Activated CD4-positive, alpha-beta T cell treated with anti-CD3 and anti-CD28 coated beads for 4 hours (primary cell): ENCODE data around the gene FERMT1.
"Not testable (repeated sequence)": the region's sequence is repeated elsewhere in the genome, so short reads cannot be mapped to it uniquely, and the experiment has no call there.

ENCODE experiments used
- DNase-seq, 2 donors: peaks; one replicate each; pipeline ENCODE4 v3.0.0-alpha.2; 2020

Gene FERMT1

DNA sequence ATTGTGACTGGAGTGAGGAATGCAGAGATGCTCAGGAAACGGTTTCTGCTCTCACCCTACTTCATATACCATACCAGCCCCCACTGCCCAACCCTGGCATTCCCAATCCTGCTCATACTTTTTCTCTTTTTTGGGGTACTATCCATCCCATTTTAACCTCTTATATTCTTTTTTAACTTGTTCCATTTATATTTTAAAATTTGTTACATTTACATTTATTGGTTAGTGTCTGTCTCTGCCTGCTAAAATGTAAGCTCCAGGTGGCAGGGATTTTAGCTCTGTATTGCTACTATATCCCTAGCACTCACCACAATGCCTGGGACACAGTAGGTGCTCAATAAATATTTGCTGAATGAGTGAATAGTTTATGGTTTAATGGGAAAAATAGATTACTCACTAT, 8.1 kb downstream of the FERMT1 start:
- no peak for DNase-seq

DNA sequence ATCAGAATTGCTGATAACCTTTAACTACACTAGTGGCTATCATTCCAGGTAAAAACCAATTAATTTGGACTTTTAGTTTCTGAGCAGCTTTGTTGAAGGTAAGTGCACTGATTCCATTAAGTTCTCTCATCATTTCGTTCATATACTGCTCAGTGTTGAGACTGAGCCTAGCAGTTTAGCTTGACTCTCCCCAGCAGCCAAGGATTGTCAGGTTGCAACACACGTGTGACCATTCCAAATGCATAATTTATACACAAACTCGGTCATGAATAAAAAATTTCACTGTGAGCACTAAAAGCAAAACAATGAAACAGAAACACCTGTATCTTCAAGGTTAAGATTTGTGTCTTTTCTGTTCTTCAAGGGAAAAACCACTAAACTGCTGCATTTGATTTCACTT, 8.9 kb downstream of the FERMT1 start:
- no peak for DNase-seq

DNA sequence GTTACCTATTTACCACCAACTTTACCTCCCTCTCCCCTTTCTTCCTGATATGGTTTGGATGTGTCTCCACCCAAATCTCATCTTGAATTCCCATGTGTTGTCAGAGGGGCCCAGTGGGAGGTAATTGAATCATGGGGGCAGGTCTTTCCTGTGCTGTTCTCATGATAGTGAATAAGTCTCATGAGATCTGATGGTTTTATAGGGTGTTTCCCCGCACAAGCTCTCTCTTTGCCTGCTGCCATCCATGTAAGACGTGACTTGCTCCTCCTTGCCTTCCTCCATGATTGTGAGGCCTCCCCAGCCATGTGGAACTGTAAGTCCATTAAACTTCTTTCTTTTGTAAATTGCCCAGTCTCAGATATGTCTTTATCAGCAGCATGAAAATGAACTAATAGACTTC, 9.9 kb downstream of the FERMT1 start:
- not testable (repeated sequence) for DNase-seq

DNA sequence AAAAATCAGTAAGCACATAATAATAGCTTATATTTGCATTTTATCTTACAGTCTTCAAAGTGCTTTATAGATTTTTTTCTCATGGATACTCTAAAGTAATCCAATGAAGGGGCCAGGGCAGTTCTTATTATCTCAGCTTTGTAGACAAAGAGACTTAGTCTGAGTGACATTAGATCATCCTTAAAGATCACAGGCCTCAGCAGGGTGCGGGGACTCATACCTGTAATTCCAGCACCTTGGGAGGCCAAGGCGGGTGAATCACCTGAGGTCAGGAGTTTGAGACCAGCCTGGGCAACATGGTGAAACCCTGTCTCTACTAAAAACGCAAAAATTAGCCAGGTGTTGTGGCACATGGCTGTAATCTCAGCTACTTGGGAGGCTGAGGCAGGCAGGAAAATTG, 14.5 kb downstream of the FERMT1 start:
- no peak for DNase-seq

DNA sequence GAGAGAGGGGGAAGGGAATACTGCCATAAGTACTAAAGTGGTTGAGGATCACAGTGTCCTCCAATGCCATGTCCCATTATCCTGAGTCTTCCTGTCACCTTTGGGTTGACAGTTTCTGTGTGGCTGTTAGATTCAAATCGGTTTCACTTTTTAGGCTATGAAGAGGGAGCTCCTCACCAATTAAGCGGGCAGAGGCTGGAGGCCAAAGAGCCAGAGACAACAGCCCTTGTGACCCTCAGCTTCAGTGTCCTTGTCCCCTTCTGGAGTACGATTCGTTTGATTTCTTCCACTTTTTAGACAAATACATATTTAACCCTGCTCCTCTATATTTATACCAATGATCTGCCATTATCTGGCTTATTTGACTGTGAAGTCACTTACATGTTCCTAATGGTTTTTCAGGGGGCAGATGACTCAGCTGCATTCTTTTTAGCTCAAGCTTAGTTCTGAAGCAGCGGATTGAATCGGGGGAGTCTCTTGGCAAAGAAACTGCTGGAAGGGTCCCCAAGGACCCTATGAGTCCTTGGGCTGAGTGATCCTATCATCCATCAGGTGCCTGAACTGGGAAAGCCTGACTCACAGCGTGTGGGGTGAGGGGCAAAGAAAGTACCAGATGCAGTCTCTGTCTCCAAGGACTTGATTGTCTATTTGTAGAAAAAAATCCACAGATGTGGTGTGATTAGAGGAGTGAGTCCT, 18.2 kb downstream of the FERMT1 start:
- DNase-seq, result no peak

DNA sequence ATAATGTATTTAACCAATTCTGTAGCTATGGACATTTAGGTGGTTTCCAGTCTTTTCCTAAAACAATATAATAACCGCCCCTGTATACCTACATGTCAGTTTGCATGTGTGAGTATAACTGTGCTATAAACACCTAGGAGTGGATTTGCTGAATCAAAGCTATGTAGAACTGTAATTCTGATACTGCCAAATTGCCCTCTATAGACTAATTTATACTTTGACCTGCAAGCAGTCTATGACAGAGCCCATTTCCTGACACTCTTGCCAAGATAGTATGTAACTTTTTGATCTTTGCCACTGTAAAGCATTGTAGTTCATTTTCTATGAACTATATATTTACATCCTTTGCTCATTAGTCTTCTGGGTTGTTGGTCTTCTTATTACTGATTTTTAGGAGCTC, 19.5 kb downstream of the FERMT1 start:
- DNase-seq, result no peak

DNA sequence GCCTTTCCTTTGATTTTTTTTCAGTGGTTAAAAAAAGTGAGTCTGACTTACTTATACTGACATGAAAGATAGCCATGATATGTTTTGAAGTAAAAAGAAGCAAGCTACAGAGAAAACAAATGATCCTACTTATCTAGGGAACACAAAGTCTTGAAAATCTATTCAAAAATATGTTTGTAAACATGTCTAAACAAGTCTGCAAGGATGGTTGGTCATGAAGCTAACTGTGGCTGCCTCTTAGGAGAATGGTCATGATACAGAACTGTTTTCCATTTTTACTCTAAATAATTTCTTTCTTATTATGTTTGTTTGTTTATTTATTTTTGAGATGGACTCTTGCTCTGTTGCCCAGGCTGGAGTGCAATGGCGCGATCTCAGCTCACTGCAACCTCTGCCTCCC, 21.5 kb downstream of the FERMT1 start:
- DNase-seq, result no peak

DNA sequence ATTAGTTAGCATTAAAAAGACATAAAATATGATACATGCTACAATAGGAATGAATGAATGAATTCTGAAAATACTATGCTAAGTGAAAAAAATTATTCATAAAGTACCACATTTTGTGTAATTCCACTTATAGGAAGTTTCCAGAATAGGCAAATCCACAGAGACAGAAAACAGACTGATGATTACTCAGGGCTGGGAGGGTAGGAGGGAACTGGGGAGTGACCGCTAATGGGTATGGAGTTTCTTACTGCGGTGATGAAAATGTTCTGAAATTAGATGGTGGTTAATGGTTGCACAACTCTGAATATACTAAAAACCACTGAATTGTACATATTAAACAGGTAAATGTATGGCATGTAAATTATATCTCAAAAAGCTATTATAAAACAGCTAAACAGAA, 22.6 kb downstream of the FERMT1 start:
- no peak for DNase-seq

DNA sequence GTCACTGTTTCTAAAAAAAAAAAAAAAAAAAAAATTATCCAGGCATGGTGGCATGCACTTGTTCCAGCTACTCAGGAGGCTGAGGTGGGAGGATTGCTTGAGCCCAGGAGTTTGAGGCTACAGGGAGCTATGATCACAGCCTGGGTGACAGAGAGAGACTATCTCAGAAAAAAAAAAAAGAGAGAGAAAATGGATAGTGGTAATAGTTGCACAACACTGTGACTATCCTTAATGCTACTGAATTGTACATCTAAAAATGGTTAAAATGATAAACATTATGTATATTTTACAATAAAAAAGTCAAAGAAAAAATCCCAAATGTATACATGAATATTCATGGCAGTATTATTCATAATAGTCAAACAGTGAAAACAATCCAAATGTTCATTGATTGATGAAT, 23.0 kb downstream of the FERMT1 start:
- no peak for DNase-seq

DNA sequence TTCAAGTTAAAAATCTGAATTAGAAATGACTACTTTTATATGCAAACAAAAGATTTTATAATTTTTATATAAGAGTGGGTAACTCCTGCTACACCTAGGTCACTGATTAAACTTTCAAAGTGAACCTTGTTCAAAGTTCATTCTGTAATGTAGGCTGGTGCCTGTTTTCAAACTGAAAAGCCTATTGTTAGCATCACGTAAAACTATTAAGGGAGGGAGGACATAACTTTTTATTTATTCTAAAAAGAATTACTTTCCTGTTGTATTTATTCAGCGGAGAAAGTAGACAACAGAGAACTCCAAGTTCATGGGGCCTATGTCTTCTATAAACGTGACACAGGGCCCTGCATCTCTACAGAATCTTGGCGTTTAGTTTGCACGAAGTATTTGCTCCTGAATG, 27.4 kb downstream of the FERMT1 start:
- no peak for DNase-seq

DNA sequence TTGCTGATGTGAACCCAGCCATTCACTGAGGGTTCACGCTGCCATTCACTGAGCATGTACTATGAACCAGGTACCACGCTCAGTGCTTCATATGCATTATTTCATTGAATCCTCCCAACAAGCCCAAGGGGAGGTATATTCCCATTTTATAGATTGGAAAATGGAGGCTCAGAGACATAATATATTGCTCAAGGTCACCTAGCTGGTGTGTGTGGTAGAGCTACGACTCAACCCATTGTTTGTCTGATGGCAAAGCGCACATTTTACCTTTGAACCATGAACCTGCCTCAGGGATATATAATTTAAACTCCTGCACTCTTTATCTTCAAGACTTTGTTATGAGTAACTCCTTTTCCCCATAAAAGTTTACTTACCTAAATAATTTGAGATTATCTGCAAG, 28.3 kb downstream of the FERMT1 start:
- DNase-seq, result no peak

DNA sequence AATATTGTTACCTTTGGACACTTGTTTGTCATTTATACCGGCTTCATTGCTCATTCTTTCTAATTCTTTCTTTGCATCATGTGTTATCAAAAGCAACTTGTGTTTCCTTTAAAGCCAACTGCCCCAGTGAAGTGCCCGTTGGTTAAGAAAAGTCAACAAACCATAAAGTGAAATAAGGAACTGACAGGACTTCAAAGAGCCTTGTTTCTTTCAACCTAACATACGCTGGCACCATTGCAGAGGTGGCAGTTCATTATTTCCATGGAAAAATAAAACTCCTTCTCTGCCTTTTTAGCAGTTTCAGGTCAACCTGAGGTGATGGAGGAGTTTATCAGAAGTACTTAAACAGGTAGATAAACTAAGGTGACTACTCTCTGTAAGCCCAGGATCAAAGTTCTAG, 28.8 kb downstream of the FERMT1 start:
- no peak for DNase-seq

DNA sequence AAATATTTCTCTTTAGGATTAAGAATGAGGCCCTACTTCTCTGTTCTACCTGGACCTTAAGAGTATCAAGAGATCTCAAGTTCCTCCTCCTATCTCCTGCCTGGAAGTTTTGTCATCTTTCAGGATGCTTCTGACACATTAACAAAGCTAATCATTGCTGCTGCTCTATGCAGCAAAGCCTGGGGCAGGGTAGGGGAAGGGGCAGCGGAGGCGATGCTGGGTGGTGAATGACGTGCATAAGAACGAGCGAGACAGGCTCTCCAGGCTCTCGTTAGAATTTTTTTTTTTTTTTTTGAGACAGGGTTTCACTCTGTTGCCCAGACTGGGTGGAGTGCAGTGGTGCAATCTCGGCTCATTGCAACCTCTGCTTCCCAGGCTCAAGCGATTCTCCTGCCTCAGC, 31.2 kb downstream of the FERMT1 start:
- DNase-seq, result no peak

DNA sequence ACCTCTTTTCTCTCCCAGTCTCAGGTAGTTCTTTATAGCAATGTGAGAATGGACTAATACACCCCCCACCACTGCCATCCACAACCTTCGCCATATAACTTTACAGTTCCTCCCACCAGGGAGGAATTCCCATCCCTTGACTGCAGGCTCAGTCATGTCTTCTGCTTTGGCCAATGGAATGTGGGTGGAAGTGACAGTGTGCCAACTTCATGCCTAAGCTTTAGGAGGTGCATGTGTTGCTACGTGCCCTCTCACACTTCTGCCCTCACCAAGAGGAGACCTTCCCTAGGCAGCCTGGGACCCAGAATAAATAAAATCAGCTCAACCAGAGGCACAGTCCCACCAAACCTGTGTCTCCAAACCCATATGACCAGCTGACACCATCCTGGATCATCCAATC, 36.0 kb downstream of the FERMT1 start:
- no peak for DNase-seq

DNA sequence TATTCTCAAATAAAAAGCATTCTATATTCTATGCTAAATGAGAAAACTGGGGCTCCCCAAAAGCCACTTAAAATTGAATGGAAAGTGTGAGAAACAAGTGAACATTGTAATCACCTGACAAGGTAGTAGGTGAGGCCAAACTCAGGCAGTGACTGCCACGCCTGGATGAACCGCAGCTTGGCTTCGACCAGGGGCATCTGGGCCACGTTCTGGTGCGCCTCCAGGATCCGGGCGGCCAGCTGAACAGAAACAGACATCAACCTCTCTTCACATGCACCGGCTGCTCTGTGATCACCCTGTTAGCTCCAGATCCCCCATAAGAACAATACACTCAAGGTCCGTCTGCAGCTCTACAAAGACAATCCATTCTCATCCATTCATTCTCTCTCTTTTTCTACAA, 38.9 kb downstream of the FERMT1 start:
- no peak for DNase-seq

DNA sequence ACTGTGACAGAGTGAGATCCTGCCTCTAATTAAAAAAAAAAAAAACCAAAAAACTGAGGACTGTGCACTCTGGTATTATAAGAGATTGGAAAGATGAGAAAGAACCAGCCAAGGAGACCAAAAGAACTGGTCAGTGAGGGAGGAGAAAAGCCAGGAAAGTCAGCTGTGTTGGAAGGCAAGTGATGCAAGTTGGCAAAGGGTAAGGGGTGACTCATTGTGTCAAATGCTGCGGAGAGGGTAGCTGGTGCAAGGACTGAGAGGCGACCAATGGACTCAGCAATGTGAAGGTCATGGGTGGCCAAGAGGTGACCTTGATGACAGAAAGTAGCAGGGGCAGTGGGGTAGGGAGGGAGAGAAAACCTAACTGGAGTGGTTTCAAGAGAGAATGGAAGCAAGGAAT, 41.6 kb downstream of the FERMT1 start:
- no peak for DNase-seq

DNA sequence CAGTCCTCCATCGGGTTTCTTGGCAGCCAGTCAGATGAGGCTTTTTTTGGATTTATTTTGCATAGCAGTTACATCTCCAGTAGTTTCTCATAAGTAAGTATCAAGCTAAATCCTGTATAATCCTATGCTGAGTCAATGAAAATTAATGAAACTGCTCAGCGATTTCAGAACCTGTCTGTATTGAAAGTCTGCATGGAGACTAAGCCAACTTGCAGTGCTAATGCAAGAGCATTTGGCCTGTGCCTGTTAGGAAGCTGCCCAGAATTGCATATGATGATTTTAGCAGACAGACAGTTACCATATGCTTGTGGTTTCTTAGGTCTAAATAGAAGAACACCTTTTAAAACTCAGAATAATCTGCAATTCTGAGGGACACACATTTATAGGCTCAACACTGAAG, 43.8 kb downstream of the FERMT1 start:
- no peak for DNase-seq

DNA sequence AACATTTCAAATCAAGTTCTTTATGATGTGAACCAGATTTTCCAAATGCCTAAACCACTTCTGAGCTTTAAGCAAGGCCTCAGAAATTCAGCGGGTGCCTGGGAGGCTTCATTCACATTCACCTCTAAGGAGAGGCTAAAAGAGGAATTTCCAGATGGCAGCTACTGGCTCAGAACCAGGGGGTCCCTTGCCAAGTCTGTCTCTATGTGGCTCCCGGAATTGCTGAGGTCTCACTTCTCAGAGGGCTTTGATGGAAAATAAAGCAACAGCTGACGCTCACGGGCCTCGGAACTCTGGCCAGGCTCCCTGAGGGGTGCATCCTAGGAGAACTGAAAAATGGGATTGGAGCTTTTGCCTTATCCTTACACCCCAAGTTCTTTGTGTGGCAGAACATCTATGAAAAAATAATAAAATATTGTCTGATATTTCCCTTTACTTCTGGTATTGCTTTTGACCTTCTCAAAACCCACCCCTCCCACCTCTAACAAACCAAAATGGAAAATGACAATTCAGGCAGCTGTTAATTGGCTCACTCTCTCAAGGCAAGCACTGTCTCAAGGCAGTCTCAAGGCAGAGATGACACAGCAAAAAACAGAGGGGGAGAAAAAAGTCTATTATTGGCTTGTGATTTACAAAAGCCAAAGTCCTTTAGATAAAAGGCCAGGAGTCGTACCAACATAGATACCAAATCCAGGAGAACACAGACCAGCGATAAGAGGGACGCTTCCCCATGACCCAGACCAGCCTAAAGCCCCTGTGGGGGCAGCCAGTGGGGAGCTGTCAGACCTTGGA, 47.2 kb downstream of the FERMT1 start:
- DNase-seq, result no peak

DNA sequence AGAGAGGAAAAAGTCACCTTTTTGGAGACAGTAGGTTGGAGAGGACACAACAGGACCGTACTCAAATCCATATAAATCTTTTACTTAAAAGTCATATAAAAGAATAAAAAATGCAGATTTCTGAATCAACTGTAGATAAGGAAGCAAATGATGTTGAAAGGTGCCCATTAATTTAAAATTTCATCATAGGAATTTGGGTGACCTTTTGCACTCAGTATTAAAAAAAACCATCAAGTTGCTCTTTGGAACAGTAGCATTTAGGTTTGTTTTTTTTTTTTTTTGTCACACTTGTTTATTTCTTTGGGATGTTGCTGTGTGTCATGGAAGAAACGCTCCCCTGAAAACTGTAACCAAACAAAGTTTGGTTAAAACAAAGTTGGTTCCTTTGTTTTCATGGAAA, 48.0 kb downstream of the FERMT1 start:
- DNase-seq, result no peak

DNA sequence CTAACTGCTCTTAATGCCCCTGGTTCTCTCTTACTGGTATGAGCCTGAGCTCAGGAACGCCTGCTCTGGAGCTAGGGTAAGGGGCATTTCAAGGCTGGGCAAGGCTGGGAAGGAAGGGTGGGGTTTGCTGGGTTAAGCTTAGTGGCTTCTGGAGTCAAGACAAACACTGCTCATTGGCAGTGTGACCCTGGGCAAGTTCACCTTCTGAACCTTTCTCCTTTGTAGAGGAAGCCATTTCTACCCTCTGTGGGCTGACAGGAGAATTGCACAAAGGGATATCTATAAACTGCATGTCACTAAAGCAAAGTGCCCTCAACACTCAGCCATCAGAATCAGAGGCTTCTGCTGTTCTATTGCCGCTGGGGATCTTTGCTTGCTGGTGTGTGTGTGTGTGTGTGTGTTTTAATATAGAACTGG, 48.7 kb downstream of the FERMT1 start:
- DNase-seq, result no peak

DNA sequence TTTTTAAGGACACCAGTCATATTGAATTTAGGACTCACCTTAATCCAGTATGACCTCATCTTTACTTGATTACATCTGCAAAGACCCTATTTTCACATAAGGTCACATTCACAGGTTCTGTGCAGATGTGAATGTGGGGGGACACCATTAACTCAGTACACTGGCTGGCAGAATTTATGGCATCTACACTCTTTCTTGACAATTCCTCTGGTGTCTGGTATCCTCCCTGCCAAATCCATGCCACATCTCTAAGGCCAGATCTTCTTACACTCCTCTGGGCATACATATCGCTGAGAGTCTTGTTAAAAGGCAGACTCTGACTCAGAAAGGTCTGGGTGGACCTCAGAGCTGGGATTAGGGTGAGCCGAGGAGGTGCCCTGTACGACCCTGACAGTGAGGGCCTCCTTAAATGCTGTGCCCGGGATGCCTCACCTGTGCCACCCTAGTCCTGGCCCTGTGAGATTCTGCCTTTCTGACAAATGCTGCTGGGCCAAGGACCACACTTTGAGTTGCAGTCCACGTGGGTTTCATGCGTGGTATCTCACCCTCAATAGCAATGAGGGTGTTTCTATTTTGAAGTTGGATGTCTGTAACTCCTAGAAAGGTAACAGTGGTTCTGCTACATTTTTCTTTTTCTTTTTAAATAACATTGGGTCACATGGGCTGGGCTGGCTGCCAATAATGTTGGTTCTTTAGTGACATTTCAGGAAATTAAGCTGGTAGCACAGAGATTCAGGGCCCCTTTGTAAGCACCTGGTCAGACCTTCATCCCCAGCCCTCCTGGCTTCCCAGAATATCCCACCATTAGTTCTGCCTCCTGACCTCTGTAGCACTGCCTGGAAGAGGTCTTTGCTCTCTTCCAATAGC, 51.8 kb downstream of the FERMT1 start:
- DNase-seq, result no peak

DNA sequence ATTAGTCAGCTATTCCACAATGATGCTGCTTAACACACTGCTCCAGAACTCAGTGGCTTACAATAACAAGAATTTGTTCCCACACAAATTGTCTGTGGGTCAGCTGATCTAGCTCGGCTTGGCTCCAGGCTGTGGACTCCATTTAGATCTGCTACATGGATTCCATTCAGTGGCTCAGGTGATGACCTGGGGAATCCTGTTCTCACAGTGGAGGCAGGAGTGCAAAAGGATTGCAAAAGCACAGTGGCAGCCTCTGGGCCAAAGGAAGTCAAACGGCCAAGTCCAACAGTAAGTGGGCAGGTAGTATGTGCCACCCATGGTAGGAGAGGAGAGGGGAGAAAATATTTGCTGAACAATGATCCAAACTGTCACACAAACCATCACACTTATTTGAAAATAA, 53.2 kb downstream of the FERMT1 start:
- no peak for DNase-seq

DNA sequence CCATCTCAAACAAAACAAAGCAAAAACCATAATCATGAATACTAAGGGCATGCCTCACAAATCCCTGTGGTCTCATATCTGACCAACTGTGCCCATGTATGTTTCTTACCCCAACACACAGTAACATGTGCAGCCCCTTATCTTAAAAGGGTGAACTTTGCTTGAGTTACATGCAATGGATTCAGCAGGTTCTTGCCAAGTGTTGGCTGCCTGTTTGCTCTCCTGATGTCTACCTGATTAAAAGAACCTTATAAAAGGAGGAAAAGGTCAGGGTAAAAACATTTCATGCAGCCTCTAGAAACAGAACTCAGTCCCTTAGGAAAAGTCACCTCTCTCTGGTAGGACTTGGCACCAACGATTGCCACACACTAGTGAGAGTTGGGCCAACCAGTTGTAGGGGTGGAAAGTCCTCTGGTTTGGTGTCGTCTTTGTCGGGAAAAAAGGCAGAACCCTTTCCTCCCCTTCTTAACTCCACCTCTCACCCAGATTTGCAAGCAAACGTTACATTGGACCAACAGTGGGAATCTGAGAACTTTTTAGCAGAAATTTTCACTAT, 55.0 kb downstream of the FERMT1 start:
- no peak for DNase-seq

DNA sequence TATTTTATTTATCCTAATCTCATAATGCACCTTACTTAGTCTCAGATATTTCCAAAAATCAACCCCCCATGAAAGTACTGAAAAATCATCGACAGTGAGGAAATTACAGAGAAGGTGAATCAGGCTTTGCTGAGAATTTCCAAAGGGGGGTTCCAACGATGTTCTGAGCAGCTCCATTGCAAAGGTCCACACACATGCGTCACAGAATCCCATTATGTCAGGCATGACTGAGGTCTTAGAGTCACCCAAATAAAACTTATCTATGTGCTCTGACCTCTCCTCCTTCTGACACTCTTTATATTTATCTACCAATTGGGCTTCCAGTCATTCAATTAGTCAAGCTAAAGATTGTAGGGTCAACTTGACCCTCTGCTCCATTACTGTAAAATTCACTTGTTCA, 56.2 kb downstream of the FERMT1 start:
- no peak for DNase-seq
